Measurements from ENCODE around the gene TSPO.
"Not testable (repeated sequence)": the region's sequence is repeated elsewhere in the genome, so short reads cannot be mapped to it uniquely, and the experiment has no call there.

Gene TSPO

DNA sequence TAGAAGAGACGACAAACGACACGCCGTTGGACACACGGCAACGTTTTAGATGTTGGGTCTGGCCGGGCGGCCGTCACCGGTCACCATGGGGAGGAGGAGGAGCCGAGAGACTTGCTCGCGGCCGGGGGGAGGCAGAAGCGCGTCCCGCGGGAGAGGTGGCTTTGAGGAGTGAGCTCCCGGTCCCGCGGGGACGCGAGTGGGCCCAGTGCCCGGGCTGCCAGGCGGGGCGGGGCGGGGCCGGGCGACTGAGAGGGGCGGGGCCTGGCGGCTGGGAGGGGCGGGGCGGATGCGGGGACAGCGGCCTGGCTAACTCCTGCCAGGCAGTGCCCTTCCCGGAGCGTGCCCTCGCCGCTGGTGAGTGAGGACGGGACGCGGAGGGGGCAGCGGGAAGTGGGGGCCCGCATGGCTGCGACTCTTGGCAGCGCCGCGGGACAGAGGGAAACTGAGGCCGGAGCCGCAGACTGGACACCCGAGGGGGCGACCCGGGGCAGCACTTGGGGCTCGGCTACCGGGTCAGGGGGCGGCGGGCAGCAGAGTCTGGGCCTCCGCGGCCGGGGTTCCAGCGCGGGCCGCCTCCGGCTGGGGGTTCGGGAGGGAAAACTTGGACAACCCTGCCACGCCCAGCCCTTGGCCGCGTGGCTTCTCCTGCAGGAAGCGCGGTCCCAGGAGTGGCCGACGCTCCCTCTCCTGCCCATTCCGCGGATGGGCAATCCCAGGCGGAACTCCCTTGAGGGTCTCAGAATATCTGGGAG lies at the start of gene TSPO:
TSPO (plus strand) TSS at position 309 of the 752 bp plus-strand sequence. CDS start 7,680 bp downstream, outside the sequence.
- DNase-seq, result no peak

DNA sequence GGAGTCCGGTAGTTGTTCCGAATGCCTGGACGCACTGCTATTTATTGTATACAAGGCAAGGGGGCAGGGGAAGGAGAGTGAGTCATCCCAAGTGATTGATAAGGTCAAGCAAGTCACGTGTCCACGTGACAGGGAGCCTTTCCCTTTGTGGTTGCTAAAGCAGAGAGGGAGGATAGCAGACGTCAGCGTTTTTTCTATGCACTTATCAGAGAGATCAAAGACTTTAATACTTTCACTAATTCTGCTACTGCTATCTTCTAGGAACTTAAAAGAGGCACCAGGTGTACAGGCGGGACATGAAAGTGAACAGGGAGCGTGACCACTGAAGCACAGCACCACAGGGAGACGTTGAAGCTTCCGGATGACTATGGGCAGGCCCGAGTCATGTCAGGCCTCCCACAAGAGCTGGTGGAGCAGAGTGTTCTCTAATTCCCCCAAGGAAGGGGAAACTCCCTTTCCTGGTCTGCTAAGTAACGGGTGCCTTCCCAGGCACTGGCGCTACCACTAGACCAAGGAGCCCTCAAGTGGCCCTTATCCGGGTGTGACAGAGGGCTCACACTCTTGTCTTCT lies 47.2 kb upstream of the TSPO start:
- DNase-seq, result not testable (repeated sequence)

- DNase-seq, result not testable (repeated sequence)
These were observed 46.4 kb upstream of the TSPO start for GRCh38 chr22:43104950-43105349.

- no peak for DNase-seq
These were observed 45.1 kb upstream of the TSPO start for GRCh38 chr22:43106302-43106701.

GRCh38 chr22:43109511-43109910 lies 41.8 kb upstream of the TSPO start:
- DNase-seq, result no peak

DNA sequence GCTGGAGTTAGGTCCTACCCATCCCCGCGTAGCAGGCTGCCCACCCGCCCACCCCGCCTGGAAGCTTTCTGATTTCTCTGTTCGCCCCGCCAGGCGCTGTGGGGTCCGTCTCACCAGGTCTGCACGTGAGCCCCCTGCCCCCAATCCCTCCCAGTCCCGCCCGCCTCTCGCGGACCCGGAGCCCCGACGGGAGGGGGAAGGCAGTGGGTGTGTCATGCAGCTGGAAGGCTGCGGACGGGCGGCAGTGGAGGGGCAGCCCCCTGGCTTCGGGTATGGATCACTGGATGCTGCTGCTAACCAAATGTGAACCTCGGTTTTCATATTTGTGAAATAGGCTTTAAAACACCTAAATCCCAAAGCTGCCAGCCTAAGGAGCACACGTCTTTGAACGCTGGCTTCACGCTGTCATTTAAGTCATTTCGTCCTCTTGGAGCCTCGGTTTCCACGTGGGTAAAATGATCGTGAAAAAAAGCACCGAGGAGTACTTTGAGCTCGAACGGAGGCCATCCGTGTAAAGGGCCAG lies 41.4 kb upstream of the TSPO start:
- DNase-seq, result no peak

DNA sequence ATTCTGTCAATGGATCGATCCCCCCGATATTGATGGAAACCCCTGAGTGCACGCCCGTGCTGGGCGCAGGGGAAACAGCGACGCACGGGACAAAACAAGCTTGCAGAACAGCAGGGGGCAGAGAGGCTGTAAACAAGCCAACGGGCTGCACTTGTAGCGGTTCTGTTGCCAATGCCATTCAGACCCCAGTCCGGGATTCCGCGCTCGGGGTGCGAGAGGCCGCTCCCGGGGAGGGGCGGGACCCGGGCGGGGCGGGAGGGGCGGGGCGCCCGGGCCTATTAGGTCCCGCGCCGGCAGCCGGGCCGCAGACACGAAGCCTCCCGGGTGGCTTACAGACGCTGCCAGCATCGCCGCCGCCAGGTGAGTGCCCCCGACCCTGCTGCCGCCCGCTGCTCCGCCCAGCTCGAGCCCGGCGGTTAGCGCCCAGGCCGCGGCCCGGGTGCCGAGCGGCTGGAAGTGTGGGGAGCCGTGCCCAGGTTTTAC lies 40.9 kb upstream of the TSPO start, which contains the start of gene BIK:
BIK (plus strand) TSS at position 307 of the 483 bp plus-strand sequence. CDS start 13,273 bp downstream, outside the sequence.
- peak; percentile 33 for DNase-seq

DNA sequence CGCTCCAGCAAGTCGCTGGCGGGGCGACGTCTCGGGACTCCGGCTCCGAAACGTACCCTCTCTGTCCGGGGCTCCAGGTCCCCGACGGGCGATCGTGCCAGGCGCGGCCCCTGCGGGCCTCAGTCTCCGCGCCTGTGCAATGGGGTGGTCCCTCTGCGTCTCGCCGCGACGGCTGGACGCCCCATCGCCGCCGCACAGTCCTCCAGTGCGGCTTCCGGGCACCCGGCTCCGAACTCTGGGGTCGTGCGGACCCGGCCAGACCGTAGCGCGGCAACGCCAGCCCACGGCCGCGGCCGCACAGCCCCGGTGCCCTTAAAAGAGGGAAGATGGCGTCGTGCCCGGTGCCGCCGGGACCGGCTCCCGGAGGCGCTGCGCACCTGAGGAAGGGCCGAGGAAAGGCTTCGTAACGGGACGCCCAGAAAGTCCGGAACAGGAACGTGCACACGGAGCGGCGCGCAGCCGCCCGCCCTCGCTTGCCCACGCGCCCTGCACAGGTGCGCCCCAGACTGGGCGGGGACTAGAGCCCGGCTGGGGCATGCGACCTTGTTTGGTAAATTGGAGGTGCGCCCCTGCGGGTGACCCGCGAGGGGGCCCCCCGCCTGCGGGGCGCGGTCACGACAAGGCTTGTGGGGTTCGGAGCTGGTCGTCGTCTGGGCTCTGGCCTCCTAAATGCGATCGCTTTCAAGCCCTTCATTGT lies 40.3 kb upstream of the TSPO start:
- no peak for DNase-seq

- no peak for DNase-seq
These were observed 37.7 kb upstream of the TSPO start for GRCh38 chr22:43113526-43114251.

- no peak for DNase-seq
These were observed 36.4 kb upstream of the TSPO start for GRCh38 chr22:43114958-43115357.

DNA sequence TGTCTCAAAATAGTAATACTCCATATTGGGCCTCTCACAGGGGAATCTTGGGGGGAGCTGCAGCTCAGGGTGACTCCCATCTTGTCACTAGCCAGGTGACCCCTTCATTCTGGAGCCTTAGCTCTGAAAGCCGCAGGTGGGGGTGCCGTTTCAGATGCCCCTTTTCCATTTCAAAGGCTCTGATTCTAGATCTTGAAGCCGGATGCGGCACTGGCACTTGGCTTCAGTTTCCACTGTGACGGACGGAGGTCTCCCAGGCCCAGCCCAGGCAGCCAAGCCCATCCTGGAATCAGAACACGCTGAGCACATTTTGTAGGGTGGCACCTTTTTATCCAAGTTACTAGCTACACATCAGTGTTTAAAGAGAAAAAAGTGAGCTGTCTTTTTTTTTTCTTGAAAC lies 34.4 kb upstream of the TSPO start:
- DNase-seq, result no peak

DNA sequence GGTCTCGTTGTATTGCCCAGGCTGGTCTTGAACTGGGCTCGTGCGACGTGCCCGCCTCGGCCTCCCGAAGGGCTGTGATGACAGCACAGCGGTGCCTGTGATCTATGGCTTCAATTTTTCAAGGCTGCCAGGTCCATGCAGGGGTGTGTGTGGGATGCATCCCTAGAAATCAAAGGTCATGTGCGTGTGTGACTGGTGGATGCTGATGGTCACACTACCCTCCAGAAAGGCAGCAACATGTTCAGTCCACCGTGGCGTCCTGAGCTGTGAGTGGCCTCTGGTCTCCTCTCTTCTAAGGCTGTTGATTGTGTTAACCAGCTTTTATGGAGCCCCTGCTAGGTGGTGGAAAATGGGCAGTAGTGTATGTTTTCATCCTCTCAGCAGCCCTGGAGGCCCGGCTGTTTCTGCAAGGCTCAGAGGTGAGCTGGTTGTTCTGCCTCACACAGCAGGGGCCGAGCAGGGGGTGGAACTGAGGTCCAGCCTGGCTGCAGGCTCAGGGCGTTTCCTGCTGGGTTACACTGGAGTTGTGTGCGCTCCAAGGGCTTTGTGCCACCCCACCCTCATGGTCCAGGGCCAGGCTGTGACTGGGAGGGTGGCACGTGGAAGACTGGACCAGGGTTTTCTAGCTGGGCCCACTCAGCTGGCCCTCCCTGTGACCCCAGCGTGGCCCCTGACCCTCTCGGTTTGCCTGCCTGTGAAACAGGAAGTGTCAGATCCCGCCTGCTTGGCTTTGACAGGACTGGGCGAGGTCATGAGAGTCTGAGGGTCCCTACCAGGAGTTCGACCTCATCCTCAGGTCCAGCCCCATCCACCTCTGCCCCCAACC lies 33.1 kb upstream of the TSPO start:
- no peak for DNase-seq

GRCh38 chr22:43118953-43119458 lies 32.4 kb upstream of the TSPO start:
- no peak for DNase-seq

DNA sequence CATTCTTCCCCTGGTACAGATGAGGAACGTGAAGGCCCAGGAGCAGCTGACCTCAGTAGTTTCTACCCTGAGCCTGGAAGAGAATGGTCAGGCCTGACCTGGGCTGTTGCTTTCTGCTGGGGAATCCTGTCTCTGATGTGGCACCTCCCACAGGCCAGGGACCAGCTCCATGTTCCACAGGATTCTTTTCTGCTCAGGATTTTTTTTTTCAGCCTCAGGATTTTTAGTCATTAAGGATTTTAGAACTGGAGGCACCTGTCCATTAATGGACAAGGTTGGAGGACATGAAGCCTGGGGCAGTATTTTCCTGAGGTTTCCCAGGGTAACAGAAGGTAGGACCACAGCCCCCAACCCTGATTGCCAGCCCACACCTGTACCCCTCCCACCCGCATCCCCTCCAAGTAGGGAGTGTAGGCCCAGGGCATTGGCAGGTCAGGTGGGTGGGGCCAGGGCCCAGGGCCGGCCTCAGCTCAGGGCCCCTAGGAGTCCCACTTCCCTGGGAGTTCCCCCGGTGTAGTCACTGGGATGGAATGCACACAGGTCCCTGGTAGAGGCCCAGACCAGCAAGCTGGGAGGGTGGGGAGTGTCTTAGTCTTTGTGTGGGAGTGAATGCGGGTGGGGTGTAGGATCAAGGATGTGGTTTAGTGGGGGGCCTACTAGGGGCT lies 24.7 kb upstream of the TSPO start:
- no peak for DNase-seq

- DNase-seq, result no peak
These were observed 24.0 kb upstream of the TSPO start for GRCh38 chr22:43127166-43127908.

DNA sequence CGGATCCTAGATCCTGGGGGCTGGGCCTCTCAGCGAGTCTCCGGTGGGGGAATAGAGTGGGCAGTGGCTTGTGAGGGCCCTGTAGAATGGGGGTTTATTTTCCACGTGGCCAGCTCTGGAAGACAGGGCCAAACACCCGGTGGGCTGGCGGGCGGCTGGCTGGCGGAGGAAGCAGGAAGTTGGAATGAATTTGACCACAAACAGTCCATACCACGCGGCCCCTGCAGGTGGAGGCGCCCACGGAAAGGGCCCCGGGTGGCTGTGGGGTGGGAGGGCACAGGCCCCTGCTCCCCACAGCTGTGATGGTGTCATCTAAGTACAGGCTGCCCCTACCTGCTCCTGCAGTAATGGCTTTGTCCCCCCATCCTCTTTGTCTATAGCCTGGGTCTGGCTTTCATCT lies 23.2 kb upstream of the TSPO start:
- no peak for DNase-seq

GRCh38 chr22:43128928-43129424 lies 22.4 kb upstream of the TSPO start:
- peak; percentile 71 for DNase-seq

DNA sequence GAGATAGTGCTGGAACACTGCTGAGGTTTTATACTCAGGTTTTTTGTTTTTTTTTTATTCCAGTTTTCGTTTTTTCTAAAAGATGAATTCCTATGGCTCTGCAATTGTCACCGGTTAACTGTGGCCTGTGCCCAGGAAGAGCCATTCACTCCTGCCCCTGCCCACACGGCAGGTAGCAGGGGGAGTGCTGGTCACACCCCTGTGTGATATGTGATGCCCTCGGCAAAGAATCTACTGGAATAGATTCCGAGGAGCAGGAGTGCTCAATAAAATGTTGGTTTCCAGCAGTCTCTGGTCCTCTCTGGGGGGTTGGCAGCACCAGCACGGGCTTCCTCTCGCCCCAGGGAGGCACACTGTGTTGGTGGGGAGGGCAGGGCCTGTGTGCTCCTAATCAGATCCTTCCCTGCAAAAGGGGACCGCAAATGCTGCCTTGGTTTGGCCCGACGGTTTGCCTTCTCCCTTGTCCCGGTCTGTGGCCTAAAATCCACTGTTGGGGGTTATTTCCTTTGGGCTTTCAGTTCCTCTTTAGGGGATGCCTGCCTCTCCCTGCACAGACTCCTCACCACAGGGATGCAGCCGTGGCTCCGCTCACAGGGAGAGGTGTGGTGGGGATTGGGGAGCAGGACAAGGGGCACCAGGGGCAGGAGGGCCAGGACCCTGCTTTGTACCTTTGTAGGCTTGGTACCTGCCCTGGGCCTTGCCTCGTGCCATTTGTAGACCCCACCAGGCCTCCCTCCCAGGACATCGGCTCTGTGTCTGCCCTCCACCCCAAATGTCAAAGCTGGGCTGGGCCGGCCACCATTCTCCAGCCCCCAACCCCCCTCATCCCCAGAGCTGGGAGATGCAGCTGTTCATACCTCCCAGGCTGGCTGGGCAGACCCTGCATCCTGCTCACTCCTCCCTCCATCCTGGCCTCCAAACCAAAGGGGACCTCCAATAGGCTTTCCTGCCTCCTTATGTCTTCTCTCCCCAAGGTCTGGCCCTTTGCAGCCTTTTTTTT lies 21.6 kb upstream of the TSPO start:
- DNase-seq, result no peak

All from NCI-H1105 (cell line).